HG03354 (cell line): ENCODE results near the gene ELN.
A peak's percentile ranks its signal among the peaks of the same experiment; 100 is the strongest.
"Not testable (repeated sequence)": the region's sequence is repeated elsewhere in the genome, so short reads cannot be mapped to it uniquely, and the experiment has no call there.

ENCODE experiments used
- ATAC-seq: cut with Tn5 transposase; IDR thresholded peaks from one replicate; pipeline ENCODE4 v1.9.1; 2021; ENCODE audit warnings: mild to moderate bottlenecking; ENCODE audit not compliant: unreplicated experiment, poor library complexity, severe bottlenecking

The ELN gene

DNA sequence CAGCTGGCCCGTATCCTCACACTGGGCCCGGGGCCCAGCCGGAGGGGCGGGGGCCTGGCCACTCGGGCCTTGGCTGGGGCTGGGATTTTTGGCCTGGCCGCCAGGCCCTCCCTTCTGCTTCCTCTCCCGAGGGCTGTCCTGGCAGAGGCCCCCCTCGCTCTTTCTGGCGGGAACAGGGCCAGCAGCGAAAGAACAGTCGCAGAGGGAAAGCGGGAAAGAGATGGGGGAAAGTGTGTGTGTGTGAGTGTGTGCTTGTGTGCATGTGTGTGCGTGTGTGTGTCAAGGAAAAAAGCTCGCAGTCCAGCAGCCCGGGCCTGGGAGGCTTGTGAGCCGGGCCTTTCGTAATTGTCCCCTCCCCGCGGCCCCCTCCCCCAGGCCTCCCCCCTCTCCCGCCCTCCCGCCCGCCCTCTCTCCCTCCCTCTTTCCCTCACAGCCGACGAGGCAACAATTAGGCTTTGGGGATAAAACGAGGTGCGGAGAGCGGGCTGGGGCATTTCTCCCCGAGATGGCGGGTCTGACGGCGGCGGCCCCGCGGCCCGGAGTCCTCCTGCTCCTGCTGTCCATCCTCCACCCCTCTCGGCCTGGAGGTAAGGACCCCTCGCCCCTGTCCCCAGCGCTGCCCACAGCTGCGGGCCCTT, at the start of gene ELN:
TSS of gene ELN (plus strand) at position 491 of the 638 bp plus-strand sequence. CDS start at position 506, 15 bp downstream.
- ATAC-seq, result no peak

GRCh38 chr7:73978661-73979563, 49.1 kb upstream of the ELN start:
- ATAC-seq, result peak; percentile 56

DNA sequence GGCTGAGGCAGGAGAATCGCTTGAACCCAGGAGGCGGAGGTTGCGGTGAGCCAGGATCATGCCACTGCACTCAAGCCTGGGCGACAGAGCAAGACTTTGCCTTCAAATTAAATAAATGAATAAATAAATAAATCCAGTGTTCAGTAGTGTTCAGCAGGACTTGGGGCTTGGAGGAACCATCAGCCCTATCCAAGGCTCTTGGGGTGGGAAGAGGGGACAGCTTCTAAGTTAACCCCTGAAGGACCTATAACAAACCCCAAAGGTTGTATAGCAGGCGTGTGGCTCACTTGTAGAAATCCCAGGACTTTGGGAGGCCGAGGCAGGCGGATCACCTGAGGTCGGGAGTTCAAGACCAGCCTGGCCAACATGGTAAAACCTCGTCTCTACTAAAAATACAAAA, 48.3 kb upstream of the ELN start:
- not testable (repeated sequence) for ATAC-seq

DNA sequence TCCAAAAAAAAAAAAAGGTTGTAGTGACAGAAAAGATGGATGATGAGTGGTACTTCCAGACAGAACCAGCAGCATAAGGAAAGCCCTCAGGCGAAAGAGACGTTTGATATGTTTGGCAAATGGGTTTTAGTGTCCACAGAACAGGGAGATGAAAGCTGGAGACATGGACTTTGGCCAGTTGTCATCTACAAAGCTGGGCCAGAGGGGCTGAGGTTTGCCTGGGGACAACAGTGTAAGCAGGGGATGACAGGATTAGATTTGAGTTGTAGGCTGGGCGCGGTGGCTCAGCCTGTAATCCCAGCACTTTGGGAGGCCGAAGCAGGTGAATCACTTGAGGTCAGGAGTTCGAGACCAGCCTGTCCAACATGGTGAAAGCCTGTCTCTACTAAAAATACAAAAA, 47.8 kb upstream of the ELN start:
- no peak for ATAC-seq

DNA sequence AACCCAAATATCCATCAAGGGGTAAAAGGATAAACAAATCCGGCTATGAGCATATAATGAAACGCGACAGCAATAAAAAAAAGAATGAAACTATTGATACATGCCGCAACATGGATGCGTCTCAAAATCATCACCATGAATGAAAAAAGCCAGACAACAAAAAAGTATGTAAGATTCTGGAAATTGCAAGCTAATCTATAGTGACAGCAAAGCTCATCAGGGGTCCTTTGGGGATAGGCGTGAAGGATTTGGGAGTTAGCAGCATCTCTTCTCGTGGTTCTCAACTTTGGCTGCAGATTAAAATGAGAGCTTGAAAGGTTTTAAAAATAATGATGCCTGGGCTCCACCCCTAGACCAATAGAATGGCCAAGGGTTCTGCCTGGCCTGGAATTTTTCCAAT, 46.0 kb upstream of the ELN start:
- no peak for ATAC-seq

- no peak for ATAC-seq
Observed at GRCh38 chr7:73983437-73984164, 44.4 kb upstream of the ELN start.

DNA sequence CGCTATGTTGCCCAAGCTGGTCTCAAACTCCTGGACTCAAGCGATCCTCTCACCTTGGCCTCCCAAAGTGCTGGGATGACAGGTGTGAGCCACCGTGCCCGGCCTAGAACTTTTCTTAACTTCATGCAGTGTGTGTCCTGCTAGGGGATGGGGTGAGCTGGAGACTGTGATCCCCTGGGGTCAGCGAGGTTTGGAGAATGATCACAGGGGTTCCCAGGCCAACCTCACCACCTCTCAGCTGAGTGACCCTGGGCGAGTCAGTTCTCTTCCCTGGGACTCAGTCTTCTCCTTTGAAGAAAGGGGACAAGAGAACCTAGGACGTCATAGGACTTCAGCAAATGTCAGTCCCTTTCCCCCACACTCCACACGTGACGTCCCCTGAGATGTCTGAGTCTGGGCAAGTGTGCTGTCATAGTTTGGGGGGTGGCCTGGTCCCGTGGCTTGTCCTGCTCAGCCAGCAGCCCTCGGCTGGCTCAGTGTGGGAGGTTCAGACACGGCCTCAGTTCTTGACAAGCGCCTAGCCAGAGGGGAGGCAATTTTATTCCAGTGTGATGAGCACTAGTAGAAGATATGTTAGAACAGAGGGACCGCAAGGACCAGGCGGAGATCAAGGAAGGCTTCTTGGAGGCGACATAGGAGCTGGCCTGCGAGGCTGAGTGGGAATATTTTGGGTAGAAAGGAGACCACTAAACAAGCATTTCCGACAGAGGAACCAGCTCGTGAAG, 43.3 kb upstream of the ELN start:
- no peak for ATAC-seq

DNA sequence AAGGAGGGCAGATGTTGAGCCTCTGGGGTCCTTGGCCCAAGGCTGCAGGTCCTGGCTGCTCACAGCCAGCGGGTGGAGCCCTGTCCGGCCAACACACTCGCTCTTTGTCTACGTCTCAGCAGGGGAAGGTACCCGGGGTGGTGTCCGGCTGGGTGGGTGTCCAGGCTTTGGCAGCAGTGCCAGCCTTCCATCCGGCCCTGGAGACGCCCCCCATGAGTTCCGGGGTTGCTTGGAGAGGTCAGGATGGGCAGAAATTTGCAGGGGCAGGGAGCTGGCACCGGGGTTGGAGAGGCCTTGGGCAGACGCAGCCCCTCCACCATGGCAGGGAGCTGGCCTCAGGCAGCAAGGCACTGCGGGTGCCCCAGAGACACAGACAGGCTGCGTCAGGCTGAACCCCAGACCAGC, 42.2 kb upstream of the ELN start:
- ATAC-seq, result no peak

DNA sequence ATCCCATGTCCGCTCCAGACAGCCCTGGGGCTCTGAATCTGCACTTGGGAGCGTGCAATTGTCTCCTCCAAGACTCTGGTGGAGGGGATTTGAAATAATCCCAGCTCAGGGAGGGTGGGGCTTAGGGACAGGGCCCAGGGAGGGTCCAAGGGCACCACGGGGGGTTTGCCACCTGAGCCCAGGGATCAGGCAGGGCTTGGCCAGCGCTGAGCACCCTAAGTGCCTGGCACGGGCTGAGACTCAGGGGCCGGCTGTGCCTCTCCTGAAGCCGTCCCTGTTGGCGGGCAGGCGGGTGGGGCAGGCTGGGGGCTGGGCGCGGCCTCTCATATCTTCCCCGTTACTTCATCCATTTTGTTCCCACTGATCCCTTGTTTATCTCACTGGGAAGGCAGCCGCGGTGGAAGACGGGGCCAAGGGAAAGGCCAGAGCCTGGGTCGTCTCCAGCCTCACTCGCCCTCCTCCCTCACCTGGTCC, 41.8 kb upstream of the ELN start:
- ATAC-seq, result no peak

GRCh38 chr7:73987298-73987697, 40.7 kb upstream of the ELN start:
- no peak for ATAC-seq

DNA sequence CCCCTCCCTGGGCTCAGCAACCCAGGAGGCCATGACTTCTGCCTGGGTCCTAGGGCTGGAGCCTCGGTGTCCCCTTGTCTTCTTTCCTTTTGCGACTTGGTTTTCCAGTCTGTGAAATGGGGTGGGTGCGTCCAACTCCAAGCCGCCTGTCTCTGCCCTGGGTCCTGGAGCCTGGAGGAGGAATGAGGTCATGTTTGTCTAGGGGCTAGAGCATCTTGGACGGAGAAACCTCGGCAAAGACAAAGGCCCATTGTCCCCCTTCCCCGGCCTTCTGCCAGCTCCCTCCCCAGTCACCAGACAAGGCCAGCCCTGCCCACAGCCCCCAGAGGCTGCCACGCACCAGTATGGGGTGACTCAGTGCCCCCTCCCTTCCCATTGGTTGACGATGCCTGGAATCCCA, 39.8 kb upstream of the ELN start:
- no peak for ATAC-seq

DNA sequence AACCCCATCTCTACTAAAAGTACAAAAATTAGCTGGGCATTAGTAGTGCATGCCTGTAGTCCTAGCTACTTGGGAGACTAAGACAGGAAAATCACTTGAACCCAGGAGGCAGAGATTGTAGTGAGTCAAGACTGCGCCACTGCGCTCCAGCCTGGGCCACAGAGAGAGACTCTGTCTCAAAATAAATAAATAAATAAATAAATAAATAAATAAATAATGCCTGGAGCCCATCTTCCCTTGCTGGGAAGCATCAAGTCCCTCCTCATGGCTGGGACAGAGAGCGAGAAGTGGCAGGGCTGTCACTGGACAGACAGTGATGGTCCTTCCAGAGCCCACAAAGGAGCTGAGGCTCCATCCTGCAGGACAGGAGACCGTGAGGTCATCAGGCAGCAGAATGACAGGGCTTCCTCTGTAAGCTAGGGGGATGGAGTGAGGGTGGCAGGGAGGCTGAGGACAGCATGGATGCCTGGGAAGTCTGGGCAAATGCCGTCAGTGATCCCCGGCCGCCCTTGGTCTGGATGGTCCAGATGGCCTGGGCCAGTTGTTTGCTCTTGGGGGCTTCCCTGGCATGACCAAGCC, 36.4 kb upstream of the ELN start:
- ATAC-seq, result no peak

DNA sequence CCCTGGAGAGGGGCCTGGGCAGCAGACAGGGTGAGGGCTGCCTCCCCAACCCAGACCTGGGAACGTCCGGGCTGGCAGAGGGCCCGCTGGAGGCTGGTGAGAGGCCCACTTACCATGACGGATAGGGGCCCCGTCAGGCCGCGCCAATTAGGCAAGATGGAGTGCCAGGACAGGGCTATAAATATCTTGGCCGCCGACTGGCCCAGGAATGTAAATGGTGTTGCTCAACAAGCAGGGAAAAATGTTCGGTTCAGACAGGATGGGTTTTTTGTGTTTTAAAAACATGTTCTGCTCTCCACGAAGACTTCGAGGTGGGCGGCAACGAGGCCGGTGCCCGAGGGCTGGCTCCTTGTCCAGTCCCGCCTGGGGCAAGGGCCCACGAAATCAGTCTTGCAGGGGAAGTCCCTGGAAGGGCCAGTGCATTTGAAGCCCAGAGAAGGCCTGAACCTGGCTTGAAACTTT, 35.8 kb upstream of the ELN start:
- ATAC-seq, result no peak

GRCh38 chr7:73994023-73994422, 34.0 kb upstream of the ELN start:
- no peak for ATAC-seq

DNA sequence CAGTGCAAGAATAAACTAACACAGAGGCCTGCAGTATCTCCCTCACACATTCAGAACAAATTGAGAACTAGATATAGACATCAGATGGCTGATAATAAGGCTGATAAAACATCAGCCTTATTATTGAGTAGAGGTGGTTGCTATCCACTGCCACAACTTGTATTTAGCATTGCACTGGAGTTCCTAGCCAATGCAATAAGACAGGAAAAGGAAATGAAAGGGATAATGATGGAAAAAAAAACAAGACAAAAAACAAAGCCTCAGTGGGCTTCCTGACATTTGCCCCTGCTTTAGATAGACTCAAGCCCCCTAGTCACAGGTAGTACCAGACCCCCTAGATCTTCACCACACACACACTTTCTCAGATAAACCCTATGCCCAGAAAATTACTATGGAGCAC, 33.2 kb upstream of the ELN start:
- no peak for ATAC-seq

- ATAC-seq, result no peak
Observed at GRCh38 chr7:73995330-73995729, 32.6 kb upstream of the ELN start.

DNA sequence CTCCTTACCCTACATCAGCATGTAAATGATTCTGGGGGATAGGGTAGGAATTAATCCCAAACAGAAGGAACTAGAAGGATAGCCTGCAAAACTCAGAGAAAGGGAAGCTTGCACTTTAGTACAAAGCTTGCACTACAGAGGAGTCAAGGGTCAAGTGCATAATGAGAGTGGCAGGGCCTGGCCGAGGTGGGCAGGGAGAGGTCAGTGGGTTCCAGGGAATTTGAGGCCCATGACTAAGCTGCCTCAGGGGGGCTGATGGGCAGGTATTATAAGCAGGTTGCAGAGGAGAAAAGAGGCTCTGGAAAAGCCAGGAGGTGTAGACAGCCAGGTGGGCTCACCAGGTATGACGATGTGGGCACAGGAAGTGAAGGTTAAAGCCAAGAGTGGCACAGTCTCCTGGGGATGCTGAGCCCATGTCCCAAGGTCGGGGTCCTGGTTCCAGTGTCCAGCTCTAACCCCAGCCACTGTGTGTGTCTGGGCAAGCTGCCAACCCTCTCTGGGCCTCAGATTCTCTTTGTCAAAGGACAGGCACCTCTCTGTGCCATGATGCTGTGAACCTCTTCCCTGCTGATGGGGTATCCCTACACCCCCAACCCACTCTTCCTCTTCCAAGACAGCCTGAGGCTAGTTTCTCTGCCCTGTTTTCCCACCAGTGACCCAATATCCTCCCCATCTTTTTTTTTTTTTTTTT, 32.0 kb upstream of the ELN start:
- ATAC-seq, result no peak

DNA sequence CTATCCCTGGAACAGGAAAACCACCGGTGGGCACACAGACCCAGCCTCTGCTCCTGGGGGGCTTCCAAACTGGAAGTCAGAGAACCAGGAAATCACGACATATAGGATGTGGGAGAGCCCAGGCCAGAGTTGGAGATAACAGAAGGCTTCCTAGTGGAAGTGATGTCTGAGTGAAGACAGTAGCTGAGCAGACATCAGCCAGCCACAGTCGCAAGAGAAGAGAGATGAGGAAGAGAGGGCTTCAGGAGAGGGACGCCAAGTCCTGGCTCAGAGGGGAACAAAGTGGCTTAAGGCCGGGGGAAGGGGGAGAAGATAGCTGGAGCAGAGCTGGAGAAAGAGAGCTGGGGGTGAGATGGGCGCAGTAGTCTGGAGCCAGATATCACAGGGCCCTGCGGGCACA, 30.9 kb upstream of the ELN start:
- ATAC-seq, result no peak
